Body of pancreas (tissue), 4 donors: ENCODE measurements around the gene GNG12. TPM values are rescaled to one million over a fixed set of nuclear protein-coding genes. Genes with fewer than 3 reads are reported as not detected.

ENCODE experiments used
- ATAC-seq: fragments of 150-250 bp; one replicate; pipeline ENCODE4 v1.9.1; 2016
- DNase-seq, 4 donors: peaks; one replicate each; pipeline ENCODE4 v3.0.0-alpha.2; 2019
- H3K27ac ChIP-seq, 4 donors: fragments of 200-600 bp; sonication (generic); 1 replicate in 3 of 4; 2 replicates in 1 of 4; pipeline versions ENCODE4 v1.5.1 to v1.6.1; 2016 to 2019; ENCODE audit warnings: mild to moderate bottlenecking in 1 of 4, mixed read lengths in 1 of 4, moderate library complexity in 1 of 4
- H3K27me3 ChIP-seq, 2 donors: fragments of 200-600 bp; sonication (generic); one replicate each; pipeline ENCODE4 v1.6.0; 2016; ENCODE audit warnings: mild to moderate bottlenecking in 1 of 2
- H3K36me3 ChIP-seq, 2 donors: fragments of 200-600 bp; sonication (generic); replicated peaks in 1 of 2; 2 replicates each; pipeline ENCODE4 v1.5.1; 2016; ENCODE audit warnings: low read depth in 2 of 2; ENCODE audit not compliant: insufficient read depth in 1 of 2
- H3K4me1 ChIP-seq: fragments of 200-600 bp; sonication (generic); one replicate; pipeline ENCODE4 v1.6.0; 2016
- H3K4me3 ChIP-seq, 2 donors: fragments of 200-600 bp; sonication (generic); 1 replicate in 1 of 2; 2 replicates in 1 of 2; pipeline ENCODE4 v1.5.1; 2016 to 2019
- H3K9me3 ChIP-seq, 3 donors: fragments of 200-600 bp; sonication (generic); 1 replicate in 2 of 3; 2 replicates in 1 of 3; pipeline ENCODE4 v1.5.1; 2016
- POLR2A ChIP-seq, 3 donors: fragments of 450-650 bp; IDR thresholded peaks; one replicate each; pipeline ENCODE4 v1.6.1; 2016; ENCODE audit warnings: antibody characterized with exemption in 3 of 3, mild to moderate bottlenecking in 2 of 3
- WGBS, 2 donors: methylation state at CpG; one replicate each; pipeline ENCODE4 v1.1.5; 2017; 5-methylcytosine and 5-hydroxymethylcytosine counted together
- intact Hi-C: fragments of 100-400 bp; cut with DNase I; formaldehyde crosslinking; loops from one replicate; pipeline ENCODE4 v1.15.1; 2023
- small RNA-seq: library from RNA; depleted of rRNA; stranded (forward); fragments of <200 nt; gene quantifications from one replicate; pipeline ENCODE3, GENCODE V24; 2016
- total RNA-seq, 2 donors: library from RNA; depleted of rRNA; stranded (reverse); fragments of >200 nt; gene quantifications; one replicate each; pipeline ENCODE4 v1.1.0, GENCODE V29; 2016
- TF ChIP-seq, protein P1 (sequence below), 7 experiments: fragments of 450-650 bp in 4 of 7; fragments of 200-600 bp in 3 of 7; sonication (generic) in 3 of 7; IDR thresholded peaks; one replicate each; pipeline ENCODE4 v1.5.1; 2016 to 2019; ENCODE audit warnings: antibody characterized with exemption in 7 of 7

The GNG12 gene
- total RNA-seq, 2 donors from 2014 or later: 26.4 to 42.3 TPM

DNA sequence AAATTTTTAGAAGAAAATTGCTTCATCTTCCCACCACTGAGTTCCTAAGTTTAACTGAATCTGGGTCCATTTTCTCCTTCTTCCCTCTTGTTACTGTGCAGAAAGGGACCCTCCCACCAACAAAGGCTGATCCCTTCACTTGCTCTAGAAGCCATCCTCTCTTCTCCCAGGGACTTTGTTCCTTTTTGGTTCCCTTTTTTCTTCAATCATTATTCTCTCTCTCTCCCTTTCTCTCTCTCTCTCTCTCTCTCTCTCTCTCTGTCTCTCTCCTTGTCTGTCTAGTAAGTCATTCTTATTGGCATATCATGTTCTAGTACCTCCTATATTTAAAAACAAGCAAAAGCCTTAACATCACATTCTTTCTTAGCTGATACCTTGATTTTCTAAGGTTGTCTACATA lies 180.0 kb downstream of the GNG12 start:
- intact Hi-C loops: no loop called here
- no peak for ATAC-seq
- H3K27ac ChIP-seq: no peak overlapping the region

GRCh38 chr1:67652800-67653199 lies 180.5 kb downstream of the GNG12 start:
- Histone ChIP-seq H3K36me3 (no peaks in the 10 kb centered on the region), H3K4me1 (peaks cover under 1% of the 10 kb centered on the region), H3K27ac (no peak overlapping the region), H3K27me3 (no peaks in the 10 kb centered on the region), H3K9me3 (no peaks in the 10 kb centered on the region), H3K4me3 (no peak overlapping the region)
- intact Hi-C loops: no loop called here
- TF ChIP-seq, protein P1, sequence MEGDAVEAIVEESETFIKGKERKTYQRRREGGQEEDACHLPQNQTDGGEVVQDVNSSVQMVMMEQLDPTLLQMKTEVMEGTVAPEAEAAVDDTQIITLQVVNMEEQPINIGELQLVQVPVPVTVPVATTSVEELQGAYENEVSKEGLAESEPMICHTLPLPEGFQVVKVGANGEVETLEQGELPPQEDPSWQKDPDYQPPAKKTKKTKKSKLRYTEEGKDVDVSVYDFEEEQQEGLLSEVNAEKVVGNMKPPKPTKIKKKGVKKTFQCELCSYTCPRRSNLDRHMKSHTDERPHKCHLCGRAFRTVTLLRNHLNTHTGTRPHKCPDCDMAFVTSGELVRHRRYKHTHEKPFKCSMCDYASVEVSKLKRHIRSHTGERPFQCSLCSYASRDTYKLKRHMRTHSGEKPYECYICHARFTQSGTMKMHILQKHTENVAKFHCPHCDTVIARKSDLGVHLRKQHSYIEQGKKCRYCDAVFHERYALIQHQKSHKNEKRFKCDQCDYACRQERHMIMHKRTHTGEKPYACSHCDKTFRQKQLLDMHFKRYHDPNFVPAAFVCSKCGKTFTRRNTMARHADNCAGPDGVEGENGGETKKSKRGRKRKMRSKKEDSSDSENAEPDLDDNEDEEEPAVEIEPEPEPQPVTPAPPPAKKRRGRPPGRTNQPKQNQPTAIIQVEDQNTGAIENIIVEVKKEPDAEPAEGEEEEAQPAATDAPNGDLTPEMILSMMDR (IDR thresholded peaks at IDR 0.05): no peak
- TF ChIP-seq POLR2A (IDR thresholded peaks at IDR 0.05): no peak
- ATAC-seq (peak; percentile 12), DNase-seq (no peak)
- WGBS, 2 donors: 82 to 86% methylated on average over 2 of the region's 2 CpGs

More for the DNA sequence above, 180.0 kb downstream of the GNG12 start:
- TF ChIP-seq POLR2A (IDR thresholded peaks at IDR 0.05): no peak
- TF ChIP-seq, protein P1 (IDR thresholded peaks at IDR 0.05): no peak
- H3K4me1 ChIP-seq: no peaks in the 10 kb centered on the region
- H3K4me3 ChIP-seq: no peak overlapping the region
- H3K36me3 ChIP-seq: no peaks in the 10 kb centered on the region
- no peaks in the 10 kb centered on the region for H3K9me3 ChIP-seq
- no peak for DNase-seq
- H3K27me3 ChIP-seq: no peaks in the 10 kb centered on the region

Small RNA genes lying within 50 kb of the gene (small RNA-seq; reads per million reads assigned to genes)
- not detected for gene RN7SL392P
- gene RNU7-80P: not detected

Other genes with a start within 250 kb of the GNG12 start
- gene GADD45A, start 148.3 kb downstream of the GNG12 start, total RNA-seq: 10 to 100 TPM; 18.5 to 28.3 TPM
- 10 to 100 TPM in 1 of 2 donors, 1 to 10 TPM in 1; 5.3 to 10.6 TPM for gene DIRAS3, start 217.2 kb upstream of the GNG12 start, total RNA-seq